GM18498 (cell line): ENCODE results near the gene TRIM34.
A peak's percentile ranks its signal among the peaks of the same experiment; 100 is the strongest.
"Not testable (repeated sequence)": the region's sequence is repeated elsewhere in the genome, so short reads cannot be mapped to it uniquely, and the experiment has no call there.

Experiments used
- ATAC-seq: cut with Tn5 transposase; IDR thresholded peaks from one replicate; pipeline ENCODE4 v1.9.1; 2021; ENCODE audit warnings: mild to moderate bottlenecking, moderate library complexity; ENCODE audit not compliant: unreplicated experiment

TRIM34 gene, protein sequence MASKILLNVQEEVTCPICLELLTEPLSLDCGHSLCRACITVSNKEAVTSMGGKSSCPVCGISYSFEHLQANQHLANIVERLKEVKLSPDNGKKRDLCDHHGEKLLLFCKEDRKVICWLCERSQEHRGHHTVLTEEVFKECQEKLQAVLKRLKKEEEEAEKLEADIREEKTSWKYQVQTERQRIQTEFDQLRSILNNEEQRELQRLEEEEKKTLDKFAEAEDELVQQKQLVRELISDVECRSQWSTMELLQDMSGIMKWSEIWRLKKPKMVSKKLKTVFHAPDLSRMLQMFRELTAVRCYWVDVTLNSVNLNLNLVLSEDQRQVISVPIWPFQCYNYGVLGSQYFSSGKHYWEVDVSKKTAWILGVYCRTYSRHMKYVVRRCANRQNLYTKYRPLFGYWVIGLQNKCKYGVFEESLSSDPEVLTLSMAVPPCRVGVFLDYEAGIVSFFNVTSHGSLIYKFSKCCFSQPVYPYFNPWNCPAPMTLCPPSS

GRCh38 chr11:5624489-5625279, at the start of gene TRIM34:
TRIM34 (plus strand) TSS chr11:5625001; CDS start chr11:5632332, 7,331 bp downstream.
- peak; percentile 97 for ATAC-seq

- ATAC-seq: no peak
These were observed 49.6 kb upstream of the TRIM34 start for GRCh38 chr11:5575152-5575551.

DNA sequence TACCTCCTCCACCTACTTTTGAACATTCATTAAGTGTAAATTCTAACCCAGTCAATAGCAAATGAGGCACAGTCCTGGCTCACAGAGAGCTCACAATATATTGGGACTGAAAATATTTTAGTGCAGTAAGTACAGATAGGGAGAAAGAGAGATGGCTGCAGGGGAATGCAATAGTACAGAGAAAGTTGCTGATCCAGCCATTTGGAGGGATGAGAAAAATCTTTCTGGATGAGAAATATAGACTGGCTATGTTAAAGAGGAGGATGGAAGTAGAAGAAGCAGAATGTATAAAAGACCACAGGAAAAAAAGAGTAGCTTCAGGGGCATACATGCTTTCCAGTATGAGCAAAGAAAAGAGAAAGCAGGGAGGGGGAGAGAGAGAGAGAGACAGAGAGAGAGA, 47.7 kb upstream of the TRIM34 start:
- ATAC-seq: no peak

GRCh38 chr11:5580577-5580976, 44.2 kb upstream of the TRIM34 start, which contains the start of gene OR52B6:
OR52B6 (plus strand) TSS chr11:5580877; CDS start chr11:5580877, 0 bp downstream.
- ATAC-seq: no peak

DNA sequence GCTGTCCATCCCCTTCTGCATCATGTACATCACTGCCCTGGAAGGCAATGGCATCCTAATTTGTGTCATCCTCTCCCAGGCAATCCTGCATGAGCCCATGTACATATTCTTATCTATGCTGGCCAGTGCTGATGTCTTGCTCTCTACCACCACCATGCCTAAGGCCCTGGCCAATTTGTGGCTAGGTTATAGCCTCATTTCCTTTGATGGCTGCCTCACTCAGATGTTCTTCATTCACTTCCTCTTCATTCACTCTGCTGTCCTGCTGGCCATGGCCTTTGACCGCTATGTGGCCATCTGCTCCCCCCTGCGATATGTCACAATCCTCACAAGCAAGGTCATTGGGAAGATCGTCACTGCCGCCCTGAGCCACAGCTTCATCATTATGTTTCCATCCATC, 43.8 kb upstream of the TRIM34 start:
- no peak for ATAC-seq

GRCh38 chr11:5584458-5584857, 40.3 kb upstream of the TRIM34 start:
- not testable (repeated sequence) for ATAC-seq

- not testable (repeated sequence) for ATAC-seq
These were observed 34.9 kb upstream of the TRIM34 start for GRCh38 chr11:5589906-5590305.

GRCh38 chr11:5591613-5592012, 33.2 kb upstream of the TRIM34 start:
- no peak for ATAC-seq

GRCh38 chr11:5592615-5593014, 32.2 kb upstream of the TRIM34 start:
- no peak for ATAC-seq

DNA sequence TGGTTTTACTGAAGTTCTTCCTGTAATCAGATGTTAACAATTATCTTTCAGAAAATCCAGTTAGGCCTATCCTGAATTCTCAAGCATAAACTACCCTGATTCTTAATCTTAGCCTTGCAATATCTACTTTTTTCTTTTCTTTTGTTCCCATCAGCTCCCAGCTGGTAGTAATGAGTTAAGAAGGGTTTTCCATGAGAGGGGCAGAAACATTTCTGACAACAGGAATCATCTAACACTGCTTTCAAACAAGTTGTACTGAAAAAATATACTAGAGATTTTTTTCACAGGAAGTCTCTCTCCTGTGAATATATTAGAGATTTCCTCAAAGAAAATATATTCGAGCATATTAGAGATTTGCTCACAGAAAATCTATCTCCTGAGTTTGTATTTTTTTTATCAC, 31.7 kb upstream of the TRIM34 start:
- ATAC-seq: no peak

DNA sequence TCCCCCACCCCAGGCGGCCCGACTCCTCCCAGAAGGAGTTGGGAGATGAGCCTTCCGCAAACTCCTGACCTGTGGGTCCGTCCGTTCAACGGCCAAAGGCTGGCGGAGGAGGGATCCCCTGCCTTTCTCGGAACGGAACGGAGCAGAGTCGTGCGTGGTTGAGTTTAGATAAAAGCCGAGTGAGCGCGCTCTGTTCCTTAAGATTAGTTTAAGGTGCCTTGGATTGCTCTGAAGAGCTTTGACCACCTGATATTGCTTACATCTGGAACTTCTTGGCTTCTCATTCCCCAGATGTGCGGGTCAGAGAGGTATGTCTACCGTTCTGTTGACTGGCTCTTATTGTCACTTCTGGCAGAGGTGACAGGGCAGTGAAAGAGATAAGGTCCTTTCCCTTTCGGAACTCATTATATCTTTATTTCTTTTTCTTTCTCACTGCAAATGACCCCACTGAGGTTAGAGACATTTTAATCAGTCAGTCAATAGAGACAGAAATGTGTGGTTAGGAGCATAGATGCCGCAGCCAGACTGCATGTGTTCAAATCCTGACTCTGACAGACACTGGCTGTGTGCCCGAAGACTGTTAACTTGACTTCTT, 28.1 kb upstream of the TRIM34 start, which contains the start of gene TRIM6:
Gene TRIM6, plus strand, starts transcription at position 31 of the 595 bp plus-strand sequence. Its CDS starts 261 bp downstream, at position 292.
- peak; percentile 51 for ATAC-seq

GRCh38 chr11:5597953-5598352, 26.8 kb upstream of the TRIM34 start:
- no peak for ATAC-seq

GRCh38 chr11:5600374-5600851, 24.4 kb upstream of the TRIM34 start:
- peak; percentile 89 for ATAC-seq

DNA sequence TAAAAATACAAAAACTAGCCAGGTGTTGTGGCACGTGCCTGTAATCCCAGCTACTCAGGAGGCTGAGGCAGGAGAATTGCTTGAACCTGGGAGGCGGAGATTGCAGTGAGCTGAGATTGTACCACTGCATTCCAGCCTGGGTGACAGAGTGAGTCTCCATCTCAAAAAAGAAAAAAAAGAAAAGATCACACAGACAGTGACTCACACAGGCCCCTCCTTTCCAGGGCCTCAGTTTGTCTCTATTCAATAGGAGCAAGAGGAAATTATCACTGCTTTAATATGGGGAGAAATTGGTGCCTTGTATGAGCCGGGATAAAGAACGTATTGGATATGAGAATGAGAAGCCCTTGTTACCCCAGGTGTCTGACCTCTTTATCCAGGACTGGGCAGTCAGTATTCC, 22.0 kb upstream of the TRIM34 start:
- ATAC-seq: not testable (repeated sequence)

DNA sequence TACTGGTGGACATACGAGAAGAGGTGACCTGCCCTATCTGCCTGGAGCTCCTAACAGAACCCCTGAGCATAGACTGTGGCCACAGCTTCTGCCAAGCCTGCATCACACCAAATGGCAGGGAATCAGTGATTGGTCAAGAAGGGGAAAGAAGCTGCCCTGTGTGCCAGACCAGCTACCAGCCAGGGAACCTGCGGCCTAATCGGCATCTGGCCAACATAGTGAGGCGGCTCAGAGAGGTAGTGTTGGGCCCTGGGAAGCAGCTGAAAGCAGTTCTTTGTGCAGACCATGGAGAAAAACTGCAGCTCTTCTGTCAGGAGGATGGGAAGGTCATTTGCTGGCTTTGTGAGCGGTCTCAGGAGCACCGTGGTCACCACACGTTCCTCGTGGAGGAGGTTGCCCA, 21.5 kb upstream of the TRIM34 start:
- ATAC-seq: no peak

DNA sequence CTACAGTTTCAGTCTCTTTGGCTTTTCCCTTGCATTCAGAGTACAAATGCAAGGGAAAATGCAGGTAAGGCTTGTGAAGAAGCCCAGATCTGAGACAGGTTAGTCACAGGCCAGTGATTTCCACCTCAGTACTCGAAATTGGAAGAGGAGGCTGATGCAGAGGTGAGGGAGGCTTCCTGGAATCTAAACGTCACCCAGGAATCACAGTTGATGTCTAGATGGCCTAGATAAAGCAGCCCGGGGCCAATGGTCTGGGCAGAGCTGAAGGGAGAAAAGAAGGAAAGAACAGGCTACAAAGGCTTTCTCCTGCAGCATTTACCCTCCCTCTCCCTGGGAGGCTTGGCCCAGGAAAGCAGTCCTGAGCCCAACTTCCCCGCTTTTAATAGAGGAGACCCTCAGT, 19.9 kb upstream of the TRIM34 start:
- ATAC-seq: no peak

DNA sequence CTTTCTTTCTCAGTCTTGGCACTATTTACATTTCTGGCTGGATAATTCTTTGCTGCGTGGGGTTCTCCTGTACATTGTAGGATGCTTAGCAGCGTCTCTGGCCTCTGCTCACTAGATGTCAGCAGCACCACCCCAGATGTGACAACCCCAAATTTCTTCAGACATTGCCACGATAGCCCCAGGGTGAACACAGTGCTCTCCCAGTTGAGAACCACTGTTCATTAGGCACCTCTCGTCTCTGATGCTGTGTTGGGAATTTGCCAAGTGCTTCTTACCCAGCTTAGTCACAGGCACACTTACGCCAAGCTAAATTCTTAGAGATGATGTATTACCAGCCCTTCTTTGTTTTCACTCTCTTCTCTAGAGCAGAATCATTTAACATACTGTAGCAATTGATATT, 19.0 kb upstream of the TRIM34 start:
- no peak for ATAC-seq

DNA sequence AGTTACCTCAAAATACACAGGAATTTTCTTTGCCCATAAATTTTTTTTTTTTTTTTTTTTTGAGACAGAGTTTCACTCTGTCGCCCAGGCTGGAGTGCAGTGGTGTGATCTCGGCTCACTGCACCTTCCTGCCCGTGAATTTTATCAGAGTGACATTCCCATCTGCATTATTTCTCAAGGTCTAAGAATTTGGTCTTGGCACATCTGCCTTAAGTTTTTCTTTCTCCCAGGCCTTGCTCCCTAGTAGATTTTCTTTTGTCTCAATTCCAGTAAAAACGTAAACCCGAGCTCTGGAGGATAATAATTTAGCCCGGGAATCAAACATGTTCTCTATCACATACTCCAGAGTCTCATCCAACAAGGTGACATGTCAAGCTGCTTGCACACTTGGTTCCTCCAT, 16.0 kb upstream of the TRIM34 start:
- ATAC-seq: no peak

DNA sequence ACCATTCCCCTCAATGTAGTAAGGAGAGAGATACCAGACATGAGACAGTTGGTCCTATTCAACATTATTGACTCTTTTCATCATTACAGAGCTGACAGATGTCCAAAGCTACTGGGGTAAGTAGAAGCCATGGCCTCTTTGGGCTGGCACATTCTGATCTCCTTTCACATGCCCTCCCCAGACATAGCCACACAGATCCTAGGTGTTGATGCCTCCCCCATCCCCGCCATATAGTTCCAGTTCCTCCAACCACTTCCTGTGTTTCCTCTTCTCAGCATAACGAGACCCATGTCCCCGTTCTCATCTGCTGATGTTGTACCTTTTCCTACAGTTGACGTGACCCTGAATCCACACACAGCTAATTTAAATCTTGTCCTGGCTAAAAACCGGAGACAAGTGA, 14.4 kb upstream of the TRIM34 start:
- ATAC-seq: no peak

GRCh38 chr11:5611627-5612026, 13.2 kb upstream of the TRIM34 start:
- ATAC-seq: no peak

GRCh38 chr11:5618807-5619206, 6.0 kb upstream of the TRIM34 start:
- no peak for ATAC-seq
